IMR-90 (cell line): ENCODE results near the gene ADARB2. TPM values are rescaled to one million over a fixed set of nuclear protein-coding genes. Genes with fewer than 3 reads are reported as not detected.
A peak's percentile ranks its signal among the peaks of the same experiment; 100 is the strongest.

Source experiments
- ATAC-seq: fragments of 200-7000 bp; cut with Tn5 transposase; 2 replicates; pipeline ENCODE4 v1.9.1; 2020; ENCODE audit warnings: low read depth, mild to moderate bottlenecking, moderate library complexity
- BruUV-seq: library from RNA; stranded (reverse); fragments of 400-500 nt; replicated peaks from 2 replicates; lab custom pipeline; 2021; lab: Mats Ljungman, UMichigan
- CTCF ChIA-PET: fragments of 300-600 bp; formaldehyde crosslinking; extraction: SDS; loops from one replicate; lab custom pipeline; 2021; ENCODE audit warnings: antibody characterized with exemption; lab: Yijun Ruan, JAX
- POLR2A ChIA-PET: fragments of 300-600 bp; sonication (Branson Sonifier 250); formaldehyde crosslinking; loops from one replicate; lab custom pipeline; 2022; ENCODE audit warnings: antibody characterized with exemption; ENCODE audit not compliant: unreplicated experiment; lab: Charles Lee
- DNase-seq: peaks from one replicate; pipeline ENCODE4 v3.0.0; 2013
- H2AFZ ChIP-seq: replicated peaks from 2 replicates; pipeline ENCODE3; 2013; ENCODE audit warnings: low read length, mild to moderate bottlenecking; ENCODE audit not compliant: poor library complexity
- H2AK5ac ChIP-seq: 2 replicates; pipeline ENCODE4 v1.6.1; 2013; ENCODE audit warnings: low read depth, low read length, inconsistent platforms
- H2AK9ac ChIP-seq: replicated peaks from 2 replicates; pipeline ENCODE3; 2013; ENCODE audit warnings: mild to moderate bottlenecking, low read depth, low read length, moderate library complexity; ENCODE audit not compliant: poor library complexity
- H2BK120ac ChIP-seq: 2 replicates; pipeline ENCODE4 v1.6.1; 2013; ENCODE audit warnings: low read depth, low read length, inconsistent platforms
- H2BK15ac ChIP-seq: 3 replicates; pipeline ENCODE4 v1.6.1; 2013; ENCODE audit warnings: low read depth, low read length, inconsistent platforms
- H2BK20ac ChIP-seq: 2 replicates; pipeline ENCODE4 v1.6.1; 2013; ENCODE audit warnings: low read depth, mild to moderate bottlenecking, inconsistent platforms, low read length, moderate library complexity
- H2BK5ac ChIP-seq: 2 replicates; pipeline ENCODE4 v1.6.1; 2013; ENCODE audit warnings: mild to moderate bottlenecking, low read depth, low read length, inconsistent platforms; ENCODE audit not compliant: poor library complexity, severe bottlenecking
- H3K14ac ChIP-seq: replicated peaks from 2 replicates; pipeline ENCODE4 v1.6.1; 2013; ENCODE audit warnings: low read depth, low read length, inconsistent platforms
- H3K18ac ChIP-seq: 2 replicates; pipeline ENCODE4 v1.6.1; 2013; ENCODE audit warnings: low read depth, low read length, control low read depth
- H3K23ac ChIP-seq: 2 replicates; pipeline ENCODE4 v1.6.1; 2013; ENCODE audit warnings: low read depth, low read length, inconsistent platforms
- H3K27ac ChIP-seq: 2 replicates; pipeline ENCODE4 v1.5.1; 2013; ENCODE audit warnings: mild to moderate bottlenecking, control low read depth, low read length; ENCODE audit not compliant: insufficient read depth
- H3K27me3 ChIP-seq: 2 replicates; pipeline ENCODE4 v1.6.1; 2013; ENCODE audit warnings: low read length; ENCODE audit not compliant: control insufficient read depth, insufficient read depth
- H3K36me3 ChIP-seq: 2 replicates; pipeline ENCODE4 v1.6.1; 2013; ENCODE audit warnings: low read length, mixed read lengths; ENCODE audit not compliant: control insufficient read depth, insufficient read depth
- H3K4ac ChIP-seq: 2 replicates; pipeline ENCODE4 v1.6.1; 2013; ENCODE audit warnings: low read depth, low read length, inconsistent platforms
- H3K4me1 ChIP-seq: 2 replicates; pipeline ENCODE4 v1.6.1; 2013; ENCODE audit warnings: low read length, mixed read lengths; ENCODE audit not compliant: control insufficient read depth, insufficient read depth
- H3K4me2 ChIP-seq: 2 replicates; pipeline ENCODE4 v1.6.1; 2013; ENCODE audit warnings: low read depth, mild to moderate bottlenecking, control low read depth, low read length, moderate library complexity
- H3K4me3 ChIP-seq: 2 replicates; pipeline ENCODE4 v1.5.1; 2013; ENCODE audit warnings: low read depth, mild to moderate bottlenecking, control low read depth, low read length, moderate library complexity; ENCODE audit not compliant: insufficient read depth
- H3K56ac ChIP-seq: 2 replicates; pipeline ENCODE4 v1.6.1; 2013; ENCODE audit warnings: low read length, inconsistent platforms; ENCODE audit not compliant: insufficient read depth; ENCODE audit errors: extremely low read depth
- H3K79me1 ChIP-seq, 2 experiments: 2 replicates each; pipeline ENCODE4 v1.6.1; 2013; ENCODE audit warnings: low read length in 2 of 2, inconsistent platforms in 1 of 2, low read depth in 1 of 2
- H3K9ac ChIP-seq: 2 replicates; pipeline ENCODE4 v1.6.1; 2013; ENCODE audit warnings: low read depth, low read length, control low read depth
- H3K9me1 ChIP-seq: 2 replicates; pipeline ENCODE4 v1.6.1; 2013; ENCODE audit warnings: low read length, inconsistent platforms; ENCODE audit not compliant: insufficient read depth
- H3K9me3 ChIP-seq: 2 replicates; pipeline ENCODE4 v1.6.1; 2013; ENCODE audit warnings: low read length; ENCODE audit not compliant: control insufficient read depth, insufficient read depth
- H4K20me1 ChIP-seq: 2 replicates; pipeline ENCODE4 v1.6.1; 2013; ENCODE audit warnings: low read length, inconsistent platforms; ENCODE audit not compliant: insufficient read depth
- H4K5ac ChIP-seq: 2 replicates; pipeline ENCODE4 v1.6.1; 2013; ENCODE audit warnings: mild to moderate bottlenecking, low read depth, low read length, control low read depth
- H4K8ac ChIP-seq, 2 experiments: 2 replicates each; pipeline ENCODE4 v1.6.1; 2013; ENCODE audit warnings: low read depth in 2 of 2, low read length in 2 of 2, control low read depth in 1 of 2, inconsistent platforms in 1 of 2
- H4K91ac ChIP-seq: 2 replicates; pipeline ENCODE4 v1.6.1; 2013; ENCODE audit warnings: low read depth, low read length, inconsistent platforms; ENCODE audit not compliant: insufficient read depth
- BHLHE40 ChIP-seq: fragments of 150-350 bp; IDR thresholded peaks from 2 replicates; pipeline ENCODE4 v1.6.1; 2016; ENCODE audit warnings: mild to moderate bottlenecking, low read depth, low read length
- CHD1 ChIP-seq: IDR thresholded peaks from 2 replicates; pipeline ENCODE4 v1.6.1; 2012; ENCODE audit warnings: low read depth, low read length, improper control_type of control experiment
- MAFK ChIP-seq: IDR thresholded peaks from 2 replicates; pipeline ENCODE4 v1.6.1; 2012; ENCODE audit warnings: low read depth, low read length, improper control_type of control experiment
- MAZ ChIP-seq: IDR thresholded peaks from 2 replicates; pipeline ENCODE4 v1.6.1; 2012; ENCODE audit warnings: low read depth, mild to moderate bottlenecking, low read length, improper control_type of control experiment, moderate library complexity, borderline replicate concordance
- MXI1 ChIP-seq: IDR thresholded peaks from 2 replicates; pipeline ENCODE4 v1.6.1; 2012; ENCODE audit warnings: low read depth, mild to moderate bottlenecking, low read length, moderate library complexity, borderline replicate concordance
- NFE2L2 ChIP-seq: fragments of 150-350 bp; IDR thresholded peaks from 2 replicates; pipeline ENCODE4 v1.6.1; 2016; ENCODE audit warnings: low read depth, mild to moderate bottlenecking, low read length
- POLR2A ChIP-seq: IDR thresholded peaks from 2 replicates; pipeline ENCODE4 v1.6.1; 2012; ENCODE audit warnings: mild to moderate bottlenecking, low read depth, low read length
- RAD21 ChIP-seq: IDR thresholded peaks from 2 replicates; pipeline ENCODE4 v1.6.1; 2012; ENCODE audit warnings: low read length, improper control_type of control experiment
- RFX5 ChIP-seq: IDR thresholded peaks from 2 replicates; pipeline ENCODE4 v1.8.0; 2012; ENCODE audit warnings: low read depth, mild to moderate bottlenecking, low read length, moderate library complexity
- SMC3 ChIP-seq: fragments of 150-350 bp; IDR thresholded peaks from 2 replicates; pipeline ENCODE4 v1.6.1; 2016; ENCODE audit warnings: low read depth, mild to moderate bottlenecking, antibody characterized with exemption, low read length, moderate library complexity
- WGBS, 2 experiments: methylation state at CpG; one replicate each; pipeline versions ENCODE4 v1.1.5 to v1.1.7; 2013; ENCODE audit warnings: missing lambda C conversion rate in 2 of 2; ENCODE audit not compliant: insufficient read length in 1 of 2; ENCODE audit errors: extremely low coverage in 2 of 2; 5-methylcytosine and 5-hydroxymethylcytosine counted together
- dilution Hi-C: fragments of 300-500 bp; cut with HindIII; formaldehyde crosslinking; loops from one replicate; pipeline ENCODE4 v1.14.3; 2018; ENCODE audit warnings: low sequenced_read_pairs; ENCODE audit not compliant: unreplicated experiment
- in situ Hi-C: fragments of 300-500 bp; cut with MboI; formaldehyde crosslinking; loops from 3 replicates; pipeline ENCODE4 v1.14.3; 2019; ENCODE audit warnings: low sequenced_read_pairs, inconsistent platforms, mixed read lengths
- intact Hi-C: fragments of 100-400 bp; cut with micrococcal nuclease; formaldehyde crosslinking; loops from 2 replicates; pipeline ENCODE4 v1.10.0; 2022
- polyA plus RNA-seq, 3 experiments: library from polyadenylated mRNA; depleted of rRNA; stranded (reverse); fragments of >200 nt; gene quantifications; 2 replicates each; pipeline ENCODE4 v1.2.3, GENCODE V29; 2012; ENCODE audit warnings: low replicate concordance in 1 of 3
- total RNA-seq: library from RNA; depleted of rRNA; stranded (reverse); fragments of >200 nt; gene quantifications from 2 replicates; pipeline ENCODE4 v1.2.3, GENCODE V29; 2012
- TF ChIP-seq, protein P1 (sequence below): conservative IDR thresholded peaks from 2 replicates; pipeline ENCODE4 v1.5.1; 2012; ENCODE audit warnings: mild to moderate bottlenecking, low read depth, low read length, improper control_type of control experiment
- TF ChIP-seq, protein P2 (sequence below): fragments of 150-350 bp; IDR thresholded peaks from 2 replicates; pipeline ENCODE4 v1.6.1; 2017; ENCODE audit warnings: mild to moderate bottlenecking, antibody characterized with exemption, low read length, low read depth

The ADARB2 gene
- total and polyA plus RNA-seq, 2 of the 4 experiments (the other 2 are of a cell fraction) = not detected

DNA sequence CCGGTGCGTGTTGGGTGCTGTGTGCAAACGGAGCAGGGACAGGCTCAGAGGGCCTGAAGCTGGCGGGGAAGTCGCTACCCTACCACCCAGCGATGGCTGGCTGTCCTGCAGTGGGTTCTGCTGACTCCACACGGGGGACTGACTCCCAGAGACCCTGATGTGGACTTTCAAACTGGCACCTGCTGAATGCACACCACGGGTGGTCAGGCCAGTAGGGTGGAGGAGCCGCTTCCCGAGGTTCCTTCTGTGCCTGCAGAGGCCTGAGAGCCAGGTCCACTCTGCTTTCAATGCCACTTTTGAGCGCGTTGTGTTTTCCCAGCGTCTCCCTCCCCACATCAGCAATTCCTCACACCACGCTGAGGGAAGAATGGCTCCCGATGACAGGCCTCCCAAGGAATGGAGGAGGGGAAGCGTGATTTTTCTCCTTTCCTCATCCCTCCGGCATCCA lies 135.3 kb downstream of the ADARB2 start:
- H4K5ac ChIP-seq = no peak overlapping the region
- intact Hi-C loops = no loop called here
- POLR2A ChIA-PET = no interaction called here
- 33% methylated on average over 4 of the region's 17 CpGs; no CpG with 5 or more reads in 1 of the 2 experiments for WGBS, 2 experiments
- no peak overlapping the region for H2BK20ac ChIP-seq
- no peaks in the 10 kb centered on the region for H3K36me3 ChIP-seq
- no peak overlapping the region for H4K8ac ChIP-seq
- TF ChIP-seq RAD21 = no peak
- TF ChIP-seq, protein P1, sequence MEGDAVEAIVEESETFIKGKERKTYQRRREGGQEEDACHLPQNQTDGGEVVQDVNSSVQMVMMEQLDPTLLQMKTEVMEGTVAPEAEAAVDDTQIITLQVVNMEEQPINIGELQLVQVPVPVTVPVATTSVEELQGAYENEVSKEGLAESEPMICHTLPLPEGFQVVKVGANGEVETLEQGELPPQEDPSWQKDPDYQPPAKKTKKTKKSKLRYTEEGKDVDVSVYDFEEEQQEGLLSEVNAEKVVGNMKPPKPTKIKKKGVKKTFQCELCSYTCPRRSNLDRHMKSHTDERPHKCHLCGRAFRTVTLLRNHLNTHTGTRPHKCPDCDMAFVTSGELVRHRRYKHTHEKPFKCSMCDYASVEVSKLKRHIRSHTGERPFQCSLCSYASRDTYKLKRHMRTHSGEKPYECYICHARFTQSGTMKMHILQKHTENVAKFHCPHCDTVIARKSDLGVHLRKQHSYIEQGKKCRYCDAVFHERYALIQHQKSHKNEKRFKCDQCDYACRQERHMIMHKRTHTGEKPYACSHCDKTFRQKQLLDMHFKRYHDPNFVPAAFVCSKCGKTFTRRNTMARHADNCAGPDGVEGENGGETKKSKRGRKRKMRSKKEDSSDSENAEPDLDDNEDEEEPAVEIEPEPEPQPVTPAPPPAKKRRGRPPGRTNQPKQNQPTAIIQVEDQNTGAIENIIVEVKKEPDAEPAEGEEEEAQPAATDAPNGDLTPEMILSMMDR = no peak
- no peak for TF ChIP-seq CHD1
- no peak for TF ChIP-seq POLR2A
- TF ChIP-seq MXI1 = no peak
- TF ChIP-seq MAZ = no peak
- TF ChIP-seq BHLHE40 = no peak
- TF ChIP-seq SMC3 = no peak
- TF ChIP-seq NFE2L2 = no peak
- TF ChIP-seq MAFK = no peak
- TF ChIP-seq RFX5 = no peak
- TF ChIP-seq, protein P2, sequence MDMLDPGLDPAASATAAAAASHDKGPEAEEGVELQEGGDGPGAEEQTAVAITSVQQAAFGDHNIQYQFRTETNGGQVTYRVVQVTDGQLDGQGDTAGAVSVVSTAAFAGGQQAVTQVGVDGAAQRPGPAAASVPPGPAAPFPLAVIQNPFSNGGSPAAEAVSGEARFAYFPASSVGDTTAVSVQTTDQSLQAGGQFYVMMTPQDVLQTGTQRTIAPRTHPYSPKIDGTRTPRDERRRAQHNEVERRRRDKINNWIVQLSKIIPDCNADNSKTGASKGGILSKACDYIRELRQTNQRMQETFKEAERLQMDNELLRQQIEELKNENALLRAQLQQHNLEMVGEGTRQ = no peak
- H3K4me1 ChIP-seq = no peaks in the 10 kb centered on the region
- no peak overlapping the region for H3K4ac ChIP-seq
- in situ Hi-C loops = no loop called here
- CTCF ChIA-PET = no interaction called here
- H3K4me2 ChIP-seq = no peak overlapping the region
- ATAC-seq = no peak
- BruUV-seq = no TSS peak
- H3K18ac ChIP-seq = no peak overlapping the region
- no peak overlapping the region for H3K4me3 ChIP-seq
- H2BK15ac ChIP-seq = no peak overlapping the region
- H2BK120ac ChIP-seq = no peak overlapping the region
- peaks cover 41% of the 10 kb centered on the region for H3K9me3 ChIP-seq
- H2BK5ac ChIP-seq = no peak overlapping the region
- H3K79me1 ChIP-seq = no peaks in the 10 kb centered on the region
- dilution Hi-C loops = no loop called here
- H3K27ac ChIP-seq = no peak overlapping the region
- H3K56ac ChIP-seq = no peak overlapping the region
- H4K91ac ChIP-seq = no peak overlapping the region
- no peak overlapping the region for H3K9ac ChIP-seq
- no peak overlapping the region for H3K14ac ChIP-seq
- H3K27me3 ChIP-seq = no peaks in the 10 kb centered on the region
- no peaks in the 10 kb centered on the region for H3K9me1 ChIP-seq
- no peak overlapping the region for H3K23ac ChIP-seq
- H2AK5ac ChIP-seq = no peak overlapping the region
- H4K20me1 ChIP-seq = no peaks in the 10 kb centered on the region
- peak overlapping the region; percentile 21 for H2AFZ ChIP-seq
- H2AK9ac ChIP-seq = no peak overlapping the region
- DNase-seq = no peak
